HG03575 (cell line): ENCODE data around the gene PRKAR1B.
"Not testable (repeated sequence)": the region's sequence is repeated elsewhere in the genome, so short reads cannot be mapped to it uniquely, and the experiment has no call there.

Source experiments
- ATAC-seq: cut with Tn5 transposase; IDR thresholded peaks from one replicate; pipeline ENCODE4 v1.9.1; 2021; ENCODE audit not compliant: unreplicated experiment, insufficient number of reproducible peaks, low FRiP score; ENCODE audit errors: extremely low read depth

Gene PRKAR1B

GRCh38 chr7:636396-636795 lies 90.7 kb downstream of the PRKAR1B start:
- no peak for ATAC-seq

GRCh38 chr7:635687-636382 lies 91.2 kb downstream of the PRKAR1B start:
- not testable (repeated sequence) for ATAC-seq

- no peak for ATAC-seq
Measured at GRCh38 chr7:635227-635626, 91.9 kb downstream of the PRKAR1B start.

GRCh38 chr7:633381-634018 lies 93.6 kb downstream of the PRKAR1B start:
- ATAC-seq: no peak

- ATAC-seq: no peak
Measured at GRCh38 chr7:632831-633210, 94.3 kb downstream of the PRKAR1B start.

GRCh38 chr7:631964-632830 lies 94.9 kb downstream of the PRKAR1B start:
- no peak for ATAC-seq

GRCh38 chr7:631291-631711 lies 95.8 kb downstream of the PRKAR1B start:
- no peak for ATAC-seq

- no peak for ATAC-seq
Measured at GRCh38 chr7:630539-630938, 96.5 kb downstream of the PRKAR1B start.

GRCh38 chr7:630111-630511 lies 97.0 kb downstream of the PRKAR1B start:
- no peak for ATAC-seq

GRCh38 chr7:628826-629225 lies 98.3 kb downstream of the PRKAR1B start:
- no peak for ATAC-seq

GRCh38 chr7:628402-628763 lies 98.7 kb downstream of the PRKAR1B start:
- no peak for ATAC-seq

- no peak for ATAC-seq
Measured at GRCh38 chr7:627661-628401, 99.2 kb downstream of the PRKAR1B start.

GRCh38 chr7:625376-625971 lies 101.6 kb downstream of the PRKAR1B start:
- ATAC-seq: no peak

GRCh38 chr7:623464-623863 lies 103.6 kb downstream of the PRKAR1B start:
- no peak for ATAC-seq

- ATAC-seq: no peak
Measured at GRCh38 chr7:621572-622285, 105.4 kb downstream of the PRKAR1B start.

GRCh38 chr7:620885-621284 lies 106.2 kb downstream of the PRKAR1B start:
- no peak for ATAC-seq

GRCh38 chr7:620056-620455 lies 107.0 kb downstream of the PRKAR1B start:
- no peak for ATAC-seq

- no peak for ATAC-seq
Measured at GRCh38 chr7:619368-619840, 107.7 kb downstream of the PRKAR1B start.
